Fibroblast of lung (primary cell): ENCODE measurements around the gene KRT4.

Experiments used
- CTCF ChIP-seq, 2 donors: IDR thresholded peaks in 1 of 2; conservative IDR thresholded peaks in 1 of 2; 1 replicate in 1 of 2; 2 replicates in 1 of 2; pipeline ENCODE4 v1.5.1; 2011 to 2012; ENCODE audit warnings: low read length in 2 of 2, control low read depth in 1 of 2, inconsistent platforms in 1 of 2, low read depth in 1 of 2, mild to moderate bottlenecking in 1 of 2
- EZH2 ChIP-seq: IDR thresholded peaks from 2 replicates; pipeline ENCODE4 v1.5.1; 2012; ENCODE audit warnings: low read length, control low read depth, mild to moderate bottlenecking; ENCODE audit errors: missing control alignments

DNA sequence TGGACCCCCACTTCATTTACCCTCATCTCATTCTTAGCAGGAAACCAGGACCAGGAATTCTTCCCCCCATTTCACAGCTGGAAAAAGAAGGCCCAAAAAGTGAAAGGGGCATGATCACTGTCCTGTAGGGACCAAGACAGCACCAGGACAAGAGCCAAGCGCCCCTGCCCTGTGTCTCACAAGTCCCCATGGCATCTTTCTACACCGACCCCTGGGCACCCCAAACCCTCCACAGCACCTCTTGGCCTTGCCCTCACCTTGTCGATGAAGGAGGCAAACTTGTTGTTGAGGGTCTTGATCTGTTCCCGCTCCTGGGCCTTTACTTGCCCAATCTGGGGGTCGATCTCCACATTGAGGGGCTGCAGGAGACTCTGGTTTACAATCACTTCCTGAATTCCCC, 37.5 kb downstream of the KRT4 start:
- TF ChIP-seq CTCF (conservative IDR thresholded peaks at IDR 0.05 in 1 of 2, IDR thresholded peaks at IDR 0.05 in 1 of 2; ENCODE audit: low read depth in 1 of 2, low read length in 2 of 2) = no peak
- no peak for TF ChIP-seq EZH2
